Smooth muscle cell (in vitro differentiated cells): ENCODE data around the gene GABRQ. TPM values are rescaled to one million over a fixed set of nuclear protein-coding genes. Genes with fewer than 3 reads are reported as not detected.
"Not testable (repeated sequence)": the region's sequence is repeated elsewhere in the genome, so short reads cannot be mapped to it uniquely, and the experiment has no call there.

ENCODE experiments used
- DNase-seq: peaks from one replicate; lab custom pipeline; 2025; ENCODE audit not compliant: unreplicated experiment; lab: John Stamatoyannopoulos, UW
- H2AFZ ChIP-seq: fragments of 200-600 bp; sonication (generic); 2 replicates; pipeline ENCODE4 v1.6.0; 2016; ENCODE audit warnings: antibody characterized with exemption, low read depth, mild to moderate bottlenecking
- H3F3A ChIP-seq: fragments of 200-600 bp; sonication (generic); 2 replicates; pipeline ENCODE4 v1.6.0; 2017; ENCODE audit warnings: antibody characterized with exemption, low read depth
- H3K27ac ChIP-seq: fragments of 200-600 bp; sonication (generic); 2 replicates; pipeline ENCODE4 v1.5.1; 2016; ENCODE audit warnings: low read depth, mild to moderate bottlenecking
- H3K27me3 ChIP-seq: fragments of 200-600 bp; sonication (generic); 2 replicates; pipeline ENCODE4 v1.6.1; 2016; ENCODE audit warnings: low read depth, mild to moderate bottlenecking
- H3K36me3 ChIP-seq: fragments of 200-600 bp; sonication (generic); 2 replicates; pipeline ENCODE4 v1.5.1; 2016; ENCODE audit warnings: low read depth
- H3K4me1 ChIP-seq: fragments of 200-600 bp; sonication (generic); 2 replicates; pipeline ENCODE4 v1.5.1; 2016; ENCODE audit warnings: low read depth
- H3K4me2 ChIP-seq: fragments of 200-600 bp; sonication (generic); 2 replicates; pipeline ENCODE4 v1.6.0; 2016; ENCODE audit warnings: mild to moderate bottlenecking
- H3K4me3 ChIP-seq: fragments of 200-600 bp; sonication (generic); 2 replicates; pipeline ENCODE4 v1.5.1; 2016; ENCODE audit warnings: mild to moderate bottlenecking
- H3K79me2 ChIP-seq: fragments of 200-600 bp; sonication (generic); 2 replicates; pipeline ENCODE4 v1.6.0; 2016; ENCODE audit warnings: low read depth, mild to moderate bottlenecking
- H3K9ac ChIP-seq: fragments of 200-600 bp; sonication (generic); 2 replicates; pipeline ENCODE4 v1.6.0; 2016; ENCODE audit warnings: low read depth
- H3K9me3 ChIP-seq: fragments of 200-600 bp; sonication (generic); replicated peaks from 2 replicates; pipeline ENCODE4 v1.5.1; 2016; ENCODE audit warnings: low read depth
- H4K20me1 ChIP-seq: fragments of 200-600 bp; sonication (generic); 2 replicates; pipeline ENCODE4 v1.6.0; 2016; ENCODE audit warnings: low read depth
- WGBS: methylation state at CpG from one replicate; pipeline ENCODE4 v1.1.7; 2016; ENCODE audit warnings: low lambda C conversion rate; 5-methylcytosine and 5-hydroxymethylcytosine counted together
- polyA plus RNA-seq: library from polyadenylated mRNA; unstranded; fragments of >200 nt; fragmentation: Nextera tagmentation; extraction: Ambion mirVana; gene quantifications from 2 replicates; pipeline ENCODE4 v1.2.1, GENCODE V29; 2016
- total RNA-seq: library from RNA; depleted of rRNA; stranded (reverse); fragments of >200 nt; gene quantifications from 2 replicates; pipeline ENCODE4 v1.2.3, GENCODE V29; 2014
- TF ChIP-seq, protein P1 (sequence below): fragments of 200-600 bp; sonication (generic); IDR thresholded peaks from 2 replicates; pipeline ENCODE4 v1.5.1; 2017; ENCODE audit warnings: borderline replicate concordance, mild to moderate bottlenecking, antibody characterized with exemption; ENCODE audit not compliant: insufficient read depth, poor library complexity, severe bottlenecking

The GABRQ gene
- total and polyA plus RNA-seq, 2 experiments from 2014 or later, result 1.3 to 2.7 TPM

DNA sequence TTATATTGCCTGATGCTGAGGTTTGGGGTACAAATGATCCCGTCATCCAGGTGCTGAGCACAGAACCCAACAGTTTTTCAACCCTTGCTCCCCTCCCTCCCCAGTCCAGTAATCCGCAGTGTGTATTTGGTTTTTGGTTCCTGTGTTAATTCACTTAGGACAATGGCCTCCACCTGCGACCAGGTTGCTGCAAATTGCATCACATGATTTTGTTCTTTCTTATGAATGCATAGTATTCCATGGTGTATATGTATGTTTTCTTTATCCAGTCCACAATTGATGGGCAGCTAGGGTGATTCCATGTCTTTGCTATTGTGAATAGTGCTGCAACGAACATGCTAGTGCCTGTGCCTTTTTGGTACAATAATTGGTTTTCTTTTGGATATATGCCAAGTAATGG, 25.4 kb downstream of the GABRQ start:
- TF ChIP-seq, protein P1, sequence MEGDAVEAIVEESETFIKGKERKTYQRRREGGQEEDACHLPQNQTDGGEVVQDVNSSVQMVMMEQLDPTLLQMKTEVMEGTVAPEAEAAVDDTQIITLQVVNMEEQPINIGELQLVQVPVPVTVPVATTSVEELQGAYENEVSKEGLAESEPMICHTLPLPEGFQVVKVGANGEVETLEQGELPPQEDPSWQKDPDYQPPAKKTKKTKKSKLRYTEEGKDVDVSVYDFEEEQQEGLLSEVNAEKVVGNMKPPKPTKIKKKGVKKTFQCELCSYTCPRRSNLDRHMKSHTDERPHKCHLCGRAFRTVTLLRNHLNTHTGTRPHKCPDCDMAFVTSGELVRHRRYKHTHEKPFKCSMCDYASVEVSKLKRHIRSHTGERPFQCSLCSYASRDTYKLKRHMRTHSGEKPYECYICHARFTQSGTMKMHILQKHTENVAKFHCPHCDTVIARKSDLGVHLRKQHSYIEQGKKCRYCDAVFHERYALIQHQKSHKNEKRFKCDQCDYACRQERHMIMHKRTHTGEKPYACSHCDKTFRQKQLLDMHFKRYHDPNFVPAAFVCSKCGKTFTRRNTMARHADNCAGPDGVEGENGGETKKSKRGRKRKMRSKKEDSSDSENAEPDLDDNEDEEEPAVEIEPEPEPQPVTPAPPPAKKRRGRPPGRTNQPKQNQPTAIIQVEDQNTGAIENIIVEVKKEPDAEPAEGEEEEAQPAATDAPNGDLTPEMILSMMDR, result no peak
- H3K79me2 ChIP-seq, result no peaks in the 10 kb centered on the region
- H3K27me3 ChIP-seq, result no peaks in the 10 kb centered on the region
- no peak overlapping the region for H3K4me2 ChIP-seq
- H3F3A ChIP-seq, result no peaks in the 10 kb centered on the region
- WGBS, result 53% methylated on average over 4 of the region's 4 CpGs
- no peaks in the 10 kb centered on the region for H4K20me1 ChIP-seq
- H3K9me3 ChIP-seq, result no peaks in the 10 kb centered on the region
- H3K36me3 ChIP-seq, result no peaks in the 10 kb centered on the region
- H3K9ac ChIP-seq, result no peak overlapping the region
- H3K27ac ChIP-seq, result no peak overlapping the region
- no peak overlapping the region for H2AFZ ChIP-seq
- H3K4me1 ChIP-seq, result no peaks in the 10 kb centered on the region
- no peak overlapping the region for H3K4me3 ChIP-seq
- no peak for DNase-seq

DNA sequence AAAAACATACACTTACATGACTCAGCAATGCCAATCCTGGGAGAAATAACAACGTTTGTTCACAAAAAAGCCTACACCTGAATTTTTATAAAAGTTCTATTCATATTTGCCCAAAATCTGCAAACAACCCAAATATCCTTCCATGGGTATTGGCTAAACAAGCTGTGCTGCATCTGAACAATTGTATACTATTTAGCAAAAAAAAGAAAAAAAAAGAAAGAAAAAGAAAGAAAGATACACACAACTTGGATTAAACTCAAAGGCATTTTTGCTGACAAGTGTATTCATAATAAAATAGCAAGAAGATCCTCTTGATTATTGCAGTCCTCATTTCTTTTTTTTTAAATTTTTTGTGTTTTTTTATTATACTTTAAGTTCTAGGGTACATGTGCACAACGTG, 36.4 kb downstream of the GABRQ start:
- no peak for DNase-seq
- TF ChIP-seq, protein P1, result no peak
- Histone ChIP-seq H3K36me3 (no peaks in the 10 kb centered on the region), H3K9me3 (no peaks in the 10 kb centered on the region), H4K20me1 (no peaks in the 10 kb centered on the region), H3K4me1 (no peaks in the 10 kb centered on the region), H3F3A (no peaks in the 10 kb centered on the region), H3K4me3 (no peak overlapping the region), H3K27me3 (no peaks in the 10 kb centered on the region), H2AFZ (no peak overlapping the region), H3K4me2 (no peak overlapping the region), H3K9ac (no peak overlapping the region), H3K79me2 (no peaks in the 10 kb centered on the region), H3K27ac (no peak overlapping the region)
- WGBS, result 88% methylated on average over 2 of the region's 2 CpGs

DNA sequence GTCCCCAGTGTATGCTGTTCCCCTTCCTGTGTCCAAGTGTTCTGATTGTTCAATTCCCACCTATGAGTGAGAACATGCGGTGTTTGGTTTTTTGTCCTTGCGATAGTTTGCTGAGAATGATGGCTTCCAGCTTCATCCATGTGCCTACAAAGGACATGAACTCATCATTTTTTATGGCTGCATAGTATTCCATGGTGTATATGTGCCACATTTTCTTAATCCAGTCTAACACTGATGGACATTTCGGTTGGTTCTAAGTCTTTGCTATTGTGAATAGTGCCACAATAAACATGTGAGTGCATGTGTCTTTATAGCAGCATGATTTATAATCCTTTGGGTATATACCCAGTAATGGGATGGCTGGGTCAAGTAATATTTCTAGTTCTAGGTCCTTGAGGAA, 37.0 kb downstream of the GABRQ start:
- WGBS, result 81% methylated on average over 3 of the region's 3 CpGs

DNA sequence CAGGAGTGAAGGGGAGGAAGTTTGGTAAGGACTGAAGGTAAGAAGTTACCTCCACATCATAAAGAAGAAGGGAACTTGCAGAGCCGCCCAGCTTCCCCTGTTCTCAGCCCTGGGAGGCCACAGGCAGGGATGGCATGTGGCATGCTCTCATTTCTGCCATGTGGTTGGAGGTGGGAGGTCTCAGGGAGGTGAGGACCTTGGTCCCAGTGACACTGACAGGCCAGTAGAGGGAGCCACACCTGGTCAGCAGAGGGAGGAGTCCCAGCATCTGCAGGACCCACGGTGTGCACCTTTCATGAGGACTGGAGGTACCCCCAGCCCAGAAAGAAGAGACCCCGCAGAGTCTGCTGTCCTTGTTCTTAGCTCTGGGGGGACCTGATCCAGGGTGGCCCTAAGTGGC, 43.3 kb downstream of the GABRQ start:
- H2AFZ ChIP-seq, H3K36me3 ChIP-seq, H3K4me1 ChIP-seq, H3F3A ChIP-seq, DNase-seq, H3K79me2 ChIP-seq, H3K4me3 ChIP-seq, H3K4me2 ChIP-seq, H3K9ac ChIP-seq, H3K27me3 ChIP-seq, H4K20me1 ChIP-seq, H3K27ac ChIP-seq, H3K9me3 ChIP-seq: not testable (repeated sequence)
- WGBS, result no CpG with 5 or more reads among the region's 3 CpGs

More for the DNA sequence above, 37.0 kb downstream of the GABRQ start:
- H3K79me2 ChIP-seq, H2AFZ ChIP-seq, H3K9ac ChIP-seq, H3F3A ChIP-seq, H4K20me1 ChIP-seq, H3K4me1 ChIP-seq, H3K36me3 ChIP-seq, H3K27ac ChIP-seq, H3K27me3 ChIP-seq, DNase-seq, H3K4me2 ChIP-seq, H3K4me3 ChIP-seq, H3K9me3 ChIP-seq: not testable (repeated sequence)

DNA sequence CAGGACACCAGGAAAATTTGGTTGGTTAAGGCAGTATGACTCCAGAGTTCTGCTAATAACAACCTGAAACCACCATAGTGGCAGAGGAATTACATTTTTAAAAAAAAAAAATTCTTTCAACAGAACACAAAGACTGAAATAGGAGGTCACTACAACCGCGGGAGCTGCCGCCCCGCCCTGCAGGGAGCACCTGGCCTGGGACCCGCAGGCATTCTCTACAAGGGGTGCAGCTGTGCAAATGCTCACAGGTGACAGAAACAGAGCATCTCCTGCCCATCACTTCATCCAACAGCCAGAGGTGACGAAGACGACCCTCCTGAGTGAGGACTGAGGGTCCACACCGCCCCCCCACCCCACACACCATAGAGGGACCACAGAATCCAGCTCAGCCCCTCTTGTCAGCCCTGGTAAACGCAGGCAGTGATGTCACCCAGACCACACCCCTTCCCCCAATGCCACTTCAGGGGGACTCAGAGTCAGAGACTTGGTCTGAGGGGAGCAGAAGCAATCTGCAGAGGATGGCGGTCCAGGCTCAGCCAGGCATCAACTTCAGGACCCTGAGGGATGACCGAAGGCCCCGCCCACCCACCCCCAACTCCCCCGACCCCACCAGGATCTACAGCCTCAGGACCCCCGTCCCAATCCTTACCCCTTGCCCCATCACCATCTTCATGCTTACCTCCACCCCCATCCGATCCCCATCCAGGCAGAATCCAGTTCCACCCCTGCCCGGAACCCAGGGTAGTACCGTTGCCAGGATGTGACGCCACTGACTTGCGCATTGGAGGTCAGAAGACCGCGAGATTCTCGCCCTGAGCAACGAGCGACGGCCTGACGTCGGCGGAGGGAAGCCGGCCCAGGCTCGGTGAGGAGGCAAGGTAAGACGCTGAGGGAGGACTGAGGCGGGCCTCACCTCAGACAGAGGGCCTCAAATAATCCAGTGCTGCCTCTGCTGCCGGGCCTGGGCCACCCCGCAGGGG, 60.5 kb downstream of the GABRQ start, which contains the start of gene MAGEA3:
Gene MAGEA3 (plus strand): TSS at position 843 of the 980 bp plus-strand sequence. CDS start 2,039 bp downstream, outside the sequence.
- not testable (repeated sequence) for H3F3A ChIP-seq, H3K4me1 ChIP-seq, DNase-seq, H3K4me3 ChIP-seq, H3K36me3 ChIP-seq, H3K9ac ChIP-seq, H4K20me1 ChIP-seq, H3K79me2 ChIP-seq, H3K9me3 ChIP-seq, H2AFZ ChIP-seq, H3K27ac ChIP-seq, H3K27me3 ChIP-seq, H3K4me2 ChIP-seq
- no CpG with 5 or more reads among the region's 34 CpGs for WGBS

DNA sequence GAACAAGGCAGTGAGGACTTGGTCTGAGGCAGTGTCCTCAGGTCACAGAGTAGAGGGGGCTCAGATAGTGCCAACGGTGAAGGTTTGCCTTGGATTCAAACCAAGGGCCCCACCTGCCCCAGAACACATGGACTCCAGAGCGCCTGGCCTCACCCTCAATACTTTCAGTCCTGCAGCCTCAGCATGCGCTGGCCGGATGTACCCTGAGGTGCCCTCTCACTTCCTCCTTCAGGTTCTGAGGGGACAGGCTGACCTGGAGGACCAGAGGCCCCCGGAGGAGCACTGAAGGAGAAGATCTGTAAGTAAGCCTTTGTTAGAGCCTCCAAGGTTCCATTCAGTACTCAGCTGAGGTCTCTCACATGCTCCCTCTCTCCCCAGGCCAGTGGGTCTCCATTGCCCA, 62.7 kb downstream of the GABRQ start:
- not testable (repeated sequence) for H4K20me1 ChIP-seq, H3K27ac ChIP-seq, DNase-seq, H3K9me3 ChIP-seq, H3K36me3 ChIP-seq, H3K9ac ChIP-seq, H3K27me3 ChIP-seq, H3K4me1 ChIP-seq, H2AFZ ChIP-seq, H3K4me3 ChIP-seq, H3K79me2 ChIP-seq, H3F3A ChIP-seq, H3K4me2 ChIP-seq
- WGBS, result 84% methylated on average over 4 of the region's 5 CpGs

DNA sequence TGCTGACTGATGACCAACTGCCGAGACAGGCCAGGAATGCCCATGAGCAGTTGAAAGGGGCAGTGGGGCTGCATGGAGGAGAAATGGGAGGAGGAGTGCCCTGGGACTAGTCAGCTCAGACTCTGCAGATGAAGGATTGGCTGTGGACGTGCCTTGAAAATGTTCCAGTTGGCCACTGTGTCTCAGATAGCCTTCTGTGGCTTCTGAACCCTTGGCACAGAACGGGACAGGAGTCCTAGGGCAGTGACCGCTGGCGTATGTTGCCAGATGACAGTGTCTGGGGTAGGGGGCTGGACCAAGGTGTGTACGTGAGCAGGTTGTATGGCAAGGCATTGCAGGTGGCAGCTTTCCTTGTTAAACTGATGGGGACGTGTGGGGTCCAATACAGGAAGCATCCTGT, 68.8 kb downstream of the GABRQ start:
- not testable (repeated sequence) for H3K4me1 ChIP-seq, H3K9ac ChIP-seq, H3K4me2 ChIP-seq, H3K79me2 ChIP-seq, H3K27ac ChIP-seq, H3K36me3 ChIP-seq, H3K9me3 ChIP-seq, H3K27me3 ChIP-seq, H3F3A ChIP-seq, H2AFZ ChIP-seq, DNase-seq, H3K4me3 ChIP-seq, H4K20me1 ChIP-seq
- 90% methylated on average over 4 of the region's 7 CpGs for WGBS
